ENCODE data around the gene SH3PXD2A. TPM values are rescaled to one million over a fixed set of nuclear protein-coding genes. Genes with fewer than 3 reads are reported as not detected.

SH3PXD2A gene
- total RNA-seq, 1 experiment from 2014 or later, result 13.4 TPM

GRCh38 chr10:103828587-103829197 lies 26.7 kb downstream of the SH3PXD2A start:
- H3K9me3 ChIP-seq (replicated peaks), result no peaks in the 10 kb centered on the region
- H3K4me1 ChIP-seq (replicated peaks), result peaks cover 4% of the 10 kb centered on the region; the same call in 1 of the 2 replicates
- H3K36me3 ChIP-seq, result no peaks in the 10 kb centered on the region
- no peak overlapping the region for H3K4me3 ChIP-seq
- no peak overlapping the region for H3K27ac ChIP-seq
- no peaks in the 10 kb centered on the region; the same call in 1 of the 2 replicates for H3K27me3 ChIP-seq (replicated peaks)
- DNase-seq (ENCODE audit: low read depth in 1 of 2, low spot score in 2 of 2), result peak in 1 of 2 experiments; percentile 5

- DNase-seq (ENCODE audit: low read depth in 1 of 2, low spot score in 2 of 2), result no peak
- no peaks in the 10 kb centered on the region; the same call in 1 of the 2 replicates for H3K27me3 ChIP-seq (replicated peaks)
Measured at GRCh38 chr10:103828107-103828506, 27.3 kb downstream of the SH3PXD2A start.

GRCh38 chr10:103826885-103827284 lies 28.5 kb downstream of the SH3PXD2A start:
- Histone ChIP-seq H3K4me1 (replicated peaks) (peaks cover 4% of the 10 kb centered on the region; the same call in 1 of the 2 replicates), H3K9me3 (replicated peaks) (no peaks in the 10 kb centered on the region), H3K4me3 (no peak overlapping the region), H3K27me3 (replicated peaks) (peaks cover 4% of the 10 kb centered on the region), H3K36me3 (no peaks in the 10 kb centered on the region), H3K27ac (no peak overlapping the region)
- DNase-seq (ENCODE audit: low read depth in 1 of 2, low spot score in 2 of 2), result no peak

More at GRCh38 chr10:103828107-103828506, 27.3 kb downstream of the SH3PXD2A start:
- Histone ChIP-seq H3K27ac (no peak overlapping the region), H3K4me3 (no peak overlapping the region), H3K36me3 (no peaks in the 10 kb centered on the region), H3K4me1 (replicated peaks) (peaks cover 4% of the 10 kb centered on the region; the same call in 1 of the 2 replicates), H3K9me3 (replicated peaks) (no peaks in the 10 kb centered on the region)

- Histone ChIP-seq H3K27ac (no peak overlapping the region), H3K4me3 (no peak overlapping the region), H3K27me3 (replicated peaks) (peaks cover 4% of the 10 kb centered on the region; the same call in 1 of the 2 replicates), H3K36me3 (no peaks in the 10 kb centered on the region), H3K9me3 (replicated peaks) (no peaks in the 10 kb centered on the region), H3K4me1 (replicated peaks) (peaks cover 4% of the 10 kb centered on the region; the same call in 1 of the 2 replicates)
- DNase-seq (ENCODE audit: low read depth in 1 of 2, low spot score in 2 of 2), result no peak
Measured at GRCh38 chr10:103824281-103824680, 31.1 kb downstream of the SH3PXD2A start.

GRCh38 chr10:103823706-103824272 lies 31.6 kb downstream of the SH3PXD2A start:
- no peak for DNase-seq (ENCODE audit: low read depth in 1 of 2, low spot score in 2 of 2)
- peaks cover 7% of the 10 kb centered on the region; the same call in 1 of the 2 replicates for H3K27me3 ChIP-seq (replicated peaks)
- no peaks in the 10 kb centered on the region for H3K9me3 ChIP-seq (replicated peaks)
- no peaks in the 10 kb centered on the region for H3K36me3 ChIP-seq
- H3K4me1 ChIP-seq (replicated peaks), result peaks cover 3% of the 10 kb centered on the region; the same call in 1 of the 2 replicates
- H3K27ac ChIP-seq, result no peak overlapping the region
- no peak overlapping the region for H3K4me3 ChIP-seq

- Histone ChIP-seq H3K36me3 (no peaks in the 10 kb centered on the region), H3K27ac (no peak overlapping the region), H3K27me3 (replicated peaks) (peaks cover 7% of the 10 kb centered on the region; the same call in 1 of the 2 replicates), H3K4me3 (no peak overlapping the region), H3K9me3 (replicated peaks) (no peaks in the 10 kb centered on the region), H3K4me1 (replicated peaks) (no peaks in the 10 kb centered on the region)
- DNase-seq (ENCODE audit: low read depth in 1 of 2, low spot score in 2 of 2), result no peak
Measured at GRCh38 chr10:103822800-103823199, 32.6 kb downstream of the SH3PXD2A start.

GRCh38 chr10:103822107-103822716 lies 33.2 kb downstream of the SH3PXD2A start:
- Histone ChIP-seq H3K4me3 (no peak overlapping the region), H3K36me3 (no peaks in the 10 kb centered on the region), H3K4me1 (replicated peaks) (no peaks in the 10 kb centered on the region), H3K27ac (no peak overlapping the region), H3K27me3 (replicated peaks) (peaks cover 7% of the 10 kb centered on the region; the same call in 1 of the 2 replicates), H3K9me3 (replicated peaks) (no peaks in the 10 kb centered on the region)
- no peak for DNase-seq (ENCODE audit: low read depth in 1 of 2, low spot score in 2 of 2)

- H3K36me3 ChIP-seq, result no peaks in the 10 kb centered on the region
- peaks cover 7% of the 10 kb centered on the region; the same call in 1 of the 2 replicates for H3K4me1 ChIP-seq (replicated peaks)
- no peaks in the 10 kb centered on the region for H3K9me3 ChIP-seq (replicated peaks)
- H3K4me3 ChIP-seq, result no peak overlapping the region
- H3K27ac ChIP-seq, result no peak overlapping the region
- DNase-seq (ENCODE audit: low read depth in 1 of 2, low spot score in 2 of 2), result no peak
- H3K27me3 ChIP-seq (replicated peaks), result peaks cover 7% of the 10 kb centered on the region; the same call in 1 of the 2 replicates
Measured at GRCh38 chr10:103820101-103821062, 35.0 kb downstream of the SH3PXD2A start.

- no peak overlapping the region for H3K27ac ChIP-seq
- no peaks in the 10 kb centered on the region for H3K36me3 ChIP-seq
Measured at GRCh38 chr10:103819493-103819892, 35.9 kb downstream of the SH3PXD2A start.

GRCh38 chr10:103818765-103819374 lies 36.5 kb downstream of the SH3PXD2A start:
- Histone ChIP-seq H3K27me3 (replicated peaks) (peaks cover 7% of the 10 kb centered on the region; the same call in 1 of the 2 replicates), H3K27ac (no peak overlapping the region)

More at GRCh38 chr10:103819493-103819892, 35.9 kb downstream of the SH3PXD2A start:
- Histone ChIP-seq H3K9me3 (replicated peaks) (no peaks in the 10 kb centered on the region), H3K4me3 (no peak overlapping the region), H3K27me3 (replicated peaks) (peaks cover 7% of the 10 kb centered on the region; the same call in 1 of the 2 replicates), H3K4me1 (replicated peaks) (peaks cover 11% of the 10 kb centered on the region)
- no peak for DNase-seq (ENCODE audit: low read depth in 1 of 2, low spot score in 2 of 2)

GRCh38 chr10:103818105-103818504 lies 37.3 kb downstream of the SH3PXD2A start:
- no peaks in the 10 kb centered on the region for H3K9me3 ChIP-seq (replicated peaks)
- H3K4me3 ChIP-seq, result no peak overlapping the region
- no peak overlapping the region for H3K27ac ChIP-seq
- DNase-seq (ENCODE audit: low read depth in 1 of 2, low spot score in 2 of 2), result no peak
- H3K36me3 ChIP-seq, result no peaks in the 10 kb centered on the region
- peaks cover 16% of the 10 kb centered on the region for H3K4me1 ChIP-seq (replicated peaks)
- H3K27me3 ChIP-seq (replicated peaks), result peaks cover 7% of the 10 kb centered on the region; the same call in 1 of the 2 replicates

More at GRCh38 chr10:103818765-103819374, 36.5 kb downstream of the SH3PXD2A start:
- no peak overlapping the region for H3K4me3 ChIP-seq
- peaks cover 16% of the 10 kb centered on the region for H3K4me1 ChIP-seq (replicated peaks)
- DNase-seq (ENCODE audit: low read depth in 1 of 2, low spot score in 2 of 2), result no peak
- no peaks in the 10 kb centered on the region for H3K9me3 ChIP-seq (replicated peaks)
- no peaks in the 10 kb centered on the region for H3K36me3 ChIP-seq

- no peaks in the 10 kb centered on the region for H3K9me3 ChIP-seq (replicated peaks)
- H3K27me3 ChIP-seq (replicated peaks), result peaks cover 9% of the 10 kb centered on the region; the same call in 1 of the 2 replicates
- H3K4me1 ChIP-seq (replicated peaks), result peaks cover 16% of the 10 kb centered on the region
- no peaks in the 10 kb centered on the region for H3K36me3 ChIP-seq
- DNase-seq (ENCODE audit: low read depth in 1 of 2, low spot score in 2 of 2), result no peak
- H3K27ac ChIP-seq, result no peak overlapping the region
- no peak overlapping the region for H3K4me3 ChIP-seq
Measured at GRCh38 chr10:103816431-103816830, 38.9 kb downstream of the SH3PXD2A start.
